Tibial artery (tissue), 4 donors: ENCODE measurements around the gene HIC2.
A peak's percentile ranks its signal among the peaks of the same experiment; 100 is the strongest.
"Not testable (repeated sequence)": the region's sequence is repeated elsewhere in the genome, so short reads cannot be mapped to it uniquely, and the experiment has no call there.

Experiments used
- DNase-seq, 2 donors: peaks; one replicate each; pipeline ENCODE4 v3.0.0-alpha.2; 2019
- H3K27ac ChIP-seq, 2 donors: fragments of 200-600 bp; sonication (generic) in 1 of 2; 1 replicate in 1 of 2; 2 replicates in 1 of 2; pipeline ENCODE4 v1.5.1; 2018 to 2019; ENCODE audit warnings: mild to moderate bottlenecking in 1 of 2
- H3K27me3 ChIP-seq, 2 donors: fragments of 200-600 bp; sonication (generic) in 1 of 2; one replicate each; pipeline versions ENCODE4 v1.5.1 to v1.6.0; 2016 to 2019
- H3K36me3 ChIP-seq, 3 donors: fragments of 200-600 bp; sonication (generic) in 2 of 3; one replicate each; pipeline ENCODE4 v1.5.1; 2016 to 2019; ENCODE audit warnings: mild to moderate bottlenecking in 2 of 3
- H3K4me1 ChIP-seq, 4 donors: fragments of 200-600 bp; sonication (generic) in 2 of 4; 1 replicate in 3 of 4; 2 replicates in 1 of 4; pipeline ENCODE4 v1.5.1; 2016 to 2019
- H3K4me3 ChIP-seq, 2 donors: fragments of 200-600 bp; sonication (generic) in 1 of 2; 1 replicate in 1 of 2; 2 replicates in 1 of 2; pipeline ENCODE4 v1.5.1; 2018 to 2019; ENCODE audit warnings: mild to moderate bottlenecking in 2 of 2
- H3K9me3 ChIP-seq, 3 donors: fragments of 200-600 bp; sonication (generic) in 1 of 3; one replicate each; pipeline ENCODE4 v1.5.1; 2016 to 2019
- intact Hi-C: fragments of 100-400 bp; cut with DNase I; formaldehyde crosslinking; loops from one replicate; pipeline ENCODE4 v1.15.0; 2023; ENCODE audit warnings: low total_unique reads

Gene HIC2

GRCh38 chr22:21417853-21418252 is 682 bp downstream of the HIC2 start:
- H3K36me3 ChIP-seq, intact Hi-C loops, H3K27me3 ChIP-seq, H3K4me1 ChIP-seq, H3K9me3 ChIP-seq: not testable (repeated sequence)
- peak overlapping the region; percentile 50 to 52 for H3K4me3 ChIP-seq
- DNase-seq = peak; percentile 23 to 67
- H3K27ac ChIP-seq = peak overlapping the region in 1 of 2 donors; percentile 55

- DNase-seq = peak in 1 of 2 donors; percentile 62
- H3K27ac ChIP-seq, H3K36me3 ChIP-seq, H3K27me3 ChIP-seq, H3K4me1 ChIP-seq, H3K9me3 ChIP-seq, intact Hi-C loops, H3K4me3 ChIP-seq: not testable (repeated sequence)
Measured at GRCh38 chr22:21418974-21419638, 1.9 kb downstream of the HIC2 start.

DNA sequence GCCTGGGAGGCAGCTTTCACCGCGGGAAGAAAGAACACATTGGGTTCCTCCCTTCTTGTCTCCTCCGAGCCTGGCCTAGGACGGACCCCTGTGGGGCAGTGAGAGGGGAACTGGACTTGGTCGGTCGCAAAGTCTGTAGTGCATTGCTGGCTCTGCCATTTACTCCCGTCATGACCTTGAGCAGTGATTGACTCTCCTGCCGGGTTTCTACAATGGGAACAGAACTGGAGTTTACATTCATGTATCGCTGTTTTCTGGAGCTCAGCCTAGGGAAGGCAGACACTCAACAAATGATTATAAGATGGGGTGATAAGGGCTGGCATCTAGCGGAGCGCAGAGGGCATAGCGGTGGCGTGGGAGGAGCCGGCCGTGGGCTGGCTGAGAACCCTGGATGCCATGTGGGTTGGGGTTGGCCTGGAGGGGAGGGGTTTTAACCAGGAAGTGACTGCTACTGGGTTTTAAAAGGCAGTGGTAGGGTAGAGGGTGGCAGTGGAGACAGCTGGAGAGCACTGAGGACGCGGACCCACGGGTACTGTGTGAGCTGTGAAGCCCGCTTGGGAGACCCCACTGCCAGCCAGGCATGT is 3.1 kb downstream of the HIC2 start:
- H3K27me3 ChIP-seq, H3K36me3 ChIP-seq, H3K4me1 ChIP-seq, DNase-seq, H3K4me3 ChIP-seq, H3K9me3 ChIP-seq, H3K27ac ChIP-seq, intact Hi-C loops: not testable (repeated sequence)

GRCh38 chr22:21424084-21424709 is 7.0 kb downstream of the HIC2 start:
- H3K9me3 ChIP-seq, H3K36me3 ChIP-seq, H3K4me1 ChIP-seq, DNase-seq, H3K4me3 ChIP-seq, intact Hi-C loops, H3K27ac ChIP-seq, H3K27me3 ChIP-seq: not testable (repeated sequence)

DNA sequence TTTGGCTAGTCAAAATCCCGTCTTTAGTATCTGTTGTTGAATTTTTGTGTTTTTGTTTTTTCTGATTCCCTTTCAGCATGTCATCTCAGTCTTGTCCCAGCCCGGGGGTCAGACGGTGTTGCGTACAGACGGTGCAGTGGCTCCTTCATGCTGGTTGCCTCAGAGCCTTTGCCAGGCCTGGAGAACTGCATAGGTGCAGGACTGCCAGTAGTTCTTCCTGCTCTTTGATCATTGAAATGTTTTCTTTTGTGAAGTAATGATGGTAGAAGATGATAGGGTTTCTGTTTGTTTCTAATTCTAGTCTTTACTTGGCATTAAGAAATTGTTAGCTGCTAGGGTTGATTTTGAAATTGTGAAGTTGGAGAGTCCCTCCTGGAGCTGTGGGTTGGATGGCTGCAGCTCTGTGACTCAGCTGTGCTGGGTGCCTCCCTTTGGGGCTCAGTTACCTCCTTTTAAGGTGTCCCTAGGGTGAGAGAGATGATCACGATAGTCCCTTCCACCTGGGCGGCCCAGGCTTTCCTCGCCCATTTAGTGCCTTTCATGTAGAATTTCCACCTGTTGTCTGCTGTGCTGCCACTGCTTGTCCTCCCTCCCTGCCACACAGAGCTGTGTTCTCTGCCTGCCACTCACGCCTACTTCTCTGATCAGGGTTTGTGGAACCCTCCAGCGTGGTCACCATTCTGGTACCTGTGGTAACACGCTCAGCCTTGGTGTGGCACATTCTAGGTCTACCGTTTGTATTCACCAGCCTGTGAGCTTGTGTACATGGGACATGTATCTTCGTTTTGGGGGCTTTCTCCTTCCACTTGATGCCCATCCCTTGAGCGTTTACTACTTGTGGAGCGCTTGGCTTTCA is 17.4 kb downstream of the HIC2 start:
- H3K4me1 ChIP-seq, H3K27me3 ChIP-seq, H3K27ac ChIP-seq, DNase-seq, H3K4me3 ChIP-seq, H3K9me3 ChIP-seq, intact Hi-C loops, H3K36me3 ChIP-seq: not testable (repeated sequence)

DNA sequence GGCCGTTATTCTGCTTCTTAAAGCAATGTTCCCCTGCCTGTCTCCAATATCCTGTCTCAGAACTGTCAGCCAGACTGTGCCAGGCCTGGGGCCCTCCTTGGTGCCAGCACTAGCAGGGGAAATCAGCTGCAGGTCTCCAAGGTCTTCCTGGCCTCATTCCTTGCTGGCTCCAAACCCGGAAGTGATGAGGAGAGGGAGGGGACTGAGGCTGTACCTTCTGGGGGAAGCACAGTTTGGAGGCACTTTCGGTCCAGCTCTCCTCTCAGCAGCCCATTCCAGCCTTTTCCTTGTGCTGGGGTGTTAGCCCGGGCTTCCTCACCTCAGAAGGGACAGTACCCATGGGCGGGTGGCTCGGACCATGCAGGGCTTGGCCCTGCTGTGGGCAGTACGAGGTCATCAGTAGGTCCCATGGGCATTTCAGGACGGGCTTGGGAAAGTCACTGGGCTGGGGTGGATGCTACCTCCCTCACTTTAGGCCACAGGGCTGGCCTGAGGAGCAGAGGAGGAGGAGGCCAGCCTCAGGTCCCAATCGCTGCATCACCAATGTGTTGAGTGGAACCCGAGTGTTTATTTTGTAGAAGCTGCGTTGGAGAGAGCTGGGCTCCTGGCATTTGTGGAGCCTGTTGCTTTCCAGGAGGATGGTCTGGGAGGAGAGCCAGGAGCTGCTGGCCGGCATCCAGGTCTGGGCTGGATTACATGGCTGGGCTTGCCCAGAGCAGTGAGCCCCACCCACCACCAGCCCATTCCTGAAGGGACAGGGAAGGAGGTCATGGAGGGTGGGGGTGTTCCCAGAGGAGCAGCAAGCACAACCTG is 19.0 kb downstream of the HIC2 start:
- DNase-seq = peak; percentile 18 to 70
- intact Hi-C loops, H3K36me3 ChIP-seq, H3K9me3 ChIP-seq, H3K4me1 ChIP-seq, H3K27me3 ChIP-seq, H3K4me3 ChIP-seq: not testable (repeated sequence)
- peak overlapping the region in 1 of 2 donors; percentile 54 for H3K27ac ChIP-seq

DNA sequence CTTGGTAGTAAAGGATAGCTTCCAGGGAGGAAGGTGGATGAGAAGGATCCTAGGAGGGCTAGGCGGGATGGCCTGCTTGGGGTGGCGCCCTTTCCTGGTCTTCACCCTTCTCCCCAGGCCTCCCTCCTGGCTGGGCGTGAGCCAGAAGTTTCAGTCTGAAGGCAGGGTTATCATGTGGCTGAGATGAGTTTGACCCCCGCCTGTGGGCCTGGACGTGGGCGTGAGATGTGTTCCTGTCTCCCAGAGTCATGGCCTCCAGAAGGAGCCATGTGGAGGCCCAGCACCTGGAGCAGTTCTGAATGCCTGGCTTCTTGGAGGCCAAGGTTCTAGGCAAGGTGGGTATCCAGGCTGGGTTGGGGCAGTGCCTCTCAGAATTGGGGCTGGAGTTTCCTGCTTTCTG is 20.8 kb downstream of the HIC2 start:
- H3K27me3 ChIP-seq, H3K36me3 ChIP-seq, H3K9me3 ChIP-seq, H3K4me1 ChIP-seq, H3K4me3 ChIP-seq, intact Hi-C loops, H3K27ac ChIP-seq: not testable (repeated sequence)
- DNase-seq = peak; percentile 11 to 41

- H3K27me3 ChIP-seq, H3K9me3 ChIP-seq, H3K4me1 ChIP-seq, DNase-seq, intact Hi-C loops, H3K4me3 ChIP-seq, H3K27ac ChIP-seq: not testable (repeated sequence)
- peaks cover 0 to 24% (median 7%) of the 10 kb centered on the region in 3 donors for H3K36me3 ChIP-seq
Measured at GRCh38 chr22:21440018-21440636, 23.0 kb downstream of the HIC2 start.

DNA sequence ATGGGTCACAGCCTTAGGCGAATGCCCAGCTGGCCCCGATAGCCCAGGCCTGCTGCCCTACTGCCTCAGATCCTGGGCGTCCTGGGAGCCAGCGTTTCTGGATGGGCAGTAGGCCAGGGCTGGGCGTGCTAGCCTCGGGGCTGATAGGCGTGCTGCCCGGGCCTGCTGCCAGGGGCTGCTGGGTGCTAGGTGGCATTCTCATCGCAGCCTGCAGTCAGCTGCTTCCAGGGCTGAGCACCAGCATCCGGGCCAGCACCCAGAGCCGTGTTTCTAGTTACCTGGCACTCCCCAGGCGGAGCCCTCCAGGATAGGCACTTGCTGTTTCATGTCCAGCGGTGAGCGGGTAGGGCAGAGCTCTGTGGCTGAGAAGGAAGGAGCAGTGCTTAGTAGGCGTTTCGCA is 23.5 kb downstream of the HIC2 start:
- H3K4me3 ChIP-seq, H3K27me3 ChIP-seq, H3K4me1 ChIP-seq, H3K27ac ChIP-seq, intact Hi-C loops, DNase-seq, H3K9me3 ChIP-seq: not testable (repeated sequence)
- H3K36me3 ChIP-seq = peaks cover 0 to 29% (median 13%) of the 10 kb centered on the region in 3 donors

- H3K4me1 ChIP-seq, H3K27ac ChIP-seq, intact Hi-C loops, H3K27me3 ChIP-seq, H3K9me3 ChIP-seq, H3K4me3 ChIP-seq: not testable (repeated sequence)
- peak in 1 of 2 donors; percentile 24 for DNase-seq
- peaks cover 0 to 34% (median 18%) of the 10 kb centered on the region in 3 donors for H3K36me3 ChIP-seq
Measured at GRCh38 chr22:21441170-21441569, 24.0 kb downstream of the HIC2 start.

DNA sequence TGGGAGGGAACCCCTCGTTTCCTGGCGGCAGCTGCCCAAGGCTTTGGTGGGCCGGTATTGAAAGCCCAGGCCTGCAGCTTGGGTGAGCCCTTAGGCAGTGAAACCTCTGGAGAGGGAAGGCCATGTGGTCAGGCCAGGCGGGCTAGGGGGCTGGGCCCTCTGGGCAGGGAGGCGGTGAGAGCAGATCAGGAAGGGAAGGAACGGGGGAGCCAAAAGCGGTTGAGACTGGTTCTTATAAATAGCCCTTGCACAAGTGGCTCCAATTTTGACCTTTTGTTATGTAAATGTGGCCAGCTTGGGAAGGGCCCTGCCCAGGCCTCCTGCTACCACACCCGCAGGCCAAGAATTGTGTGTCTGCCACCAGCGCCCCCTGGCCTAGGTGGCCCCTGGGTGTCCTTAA is 25.0 kb downstream of the HIC2 start:
- intact Hi-C loops, H3K27ac ChIP-seq, H3K9me3 ChIP-seq, H3K27me3 ChIP-seq, DNase-seq, H3K4me3 ChIP-seq, H3K4me1 ChIP-seq: not testable (repeated sequence)
- H3K36me3 ChIP-seq = peaks cover 0 to 44% (median 26%) of the 10 kb centered on the region in 3 donors

GRCh38 chr22:21442646-21443045 is 25.5 kb downstream of the HIC2 start:
- peak; percentile 17 to 57 for DNase-seq
- H3K27ac ChIP-seq, intact Hi-C loops: not testable (repeated sequence)

More at GRCh38 chr22:21442646-21443045, 25.5 kb downstream of the HIC2 start:
- peaks cover 0 to 49% (median 26%) of the 10 kb centered on the region in 3 donors for H3K36me3 ChIP-seq
- not testable (repeated sequence) for H3K4me3 ChIP-seq, H3K27me3 ChIP-seq, H3K4me1 ChIP-seq, H3K9me3 ChIP-seq
